IMR-90 (cell line): ENCODE results near the gene SERPIND1. TPM values are rescaled to one million over a fixed set of nuclear protein-coding genes. Genes with fewer than 3 reads are reported as not detected.

Experiments
- ATAC-seq: fragments of 200-7000 bp; cut with Tn5 transposase; 2 replicates; pipeline ENCODE4 v1.9.1; 2020; ENCODE audit warnings: low read depth, mild to moderate bottlenecking, moderate library complexity
- BruUV-seq: library from RNA; stranded (reverse); fragments of 400-500 nt; replicated peaks from 2 replicates; lab custom pipeline; 2021; lab: Mats Ljungman, UMichigan
- CTCF ChIA-PET: fragments of 300-600 bp; formaldehyde crosslinking; extraction: SDS; loops from one replicate; lab custom pipeline; 2021; ENCODE audit warnings: antibody characterized with exemption; lab: Yijun Ruan, JAX
- POLR2A ChIA-PET: fragments of 300-600 bp; sonication (Branson Sonifier 250); formaldehyde crosslinking; loops from one replicate; lab custom pipeline; 2022; ENCODE audit warnings: antibody characterized with exemption; ENCODE audit not compliant: unreplicated experiment; lab: Charles Lee
- DNase-seq: peaks from one replicate; pipeline ENCODE4 v3.0.0; 2013
- H2AFZ ChIP-seq: replicated peaks from 2 replicates; pipeline ENCODE3; 2013; ENCODE audit warnings: low read length, mild to moderate bottlenecking; ENCODE audit not compliant: poor library complexity
- H2AK5ac ChIP-seq: 2 replicates; pipeline ENCODE4 v1.6.1; 2013; ENCODE audit warnings: low read depth, low read length, inconsistent platforms
- H2AK9ac ChIP-seq: replicated peaks from 2 replicates; pipeline ENCODE3; 2013; ENCODE audit warnings: mild to moderate bottlenecking, low read depth, low read length, moderate library complexity; ENCODE audit not compliant: poor library complexity
- H2BK120ac ChIP-seq: 2 replicates; pipeline ENCODE4 v1.6.1; 2013; ENCODE audit warnings: low read depth, low read length, inconsistent platforms
- H2BK15ac ChIP-seq: 3 replicates; pipeline ENCODE4 v1.6.1; 2013; ENCODE audit warnings: low read depth, low read length, inconsistent platforms
- H2BK20ac ChIP-seq: 2 replicates; pipeline ENCODE4 v1.6.1; 2013; ENCODE audit warnings: low read depth, mild to moderate bottlenecking, inconsistent platforms, low read length, moderate library complexity
- H2BK5ac ChIP-seq: 2 replicates; pipeline ENCODE4 v1.6.1; 2013; ENCODE audit warnings: mild to moderate bottlenecking, low read depth, low read length, inconsistent platforms; ENCODE audit not compliant: poor library complexity, severe bottlenecking
- H3K14ac ChIP-seq: replicated peaks from 2 replicates; pipeline ENCODE4 v1.6.1; 2013; ENCODE audit warnings: low read depth, low read length, inconsistent platforms
- H3K18ac ChIP-seq: 2 replicates; pipeline ENCODE4 v1.6.1; 2013; ENCODE audit warnings: low read depth, low read length, control low read depth
- H3K23ac ChIP-seq: 2 replicates; pipeline ENCODE4 v1.6.1; 2013; ENCODE audit warnings: low read depth, low read length, inconsistent platforms
- H3K27ac ChIP-seq: 2 replicates; pipeline ENCODE4 v1.5.1; 2013; ENCODE audit warnings: mild to moderate bottlenecking, control low read depth, low read length; ENCODE audit not compliant: insufficient read depth
- H3K27me3 ChIP-seq: 2 replicates; pipeline ENCODE4 v1.6.1; 2013; ENCODE audit warnings: low read length; ENCODE audit not compliant: control insufficient read depth, insufficient read depth
- H3K36me3 ChIP-seq: 2 replicates; pipeline ENCODE4 v1.6.1; 2013; ENCODE audit warnings: low read length, mixed read lengths; ENCODE audit not compliant: control insufficient read depth, insufficient read depth
- H3K4ac ChIP-seq: 2 replicates; pipeline ENCODE4 v1.6.1; 2013; ENCODE audit warnings: low read depth, low read length, inconsistent platforms
- H3K4me1 ChIP-seq: 2 replicates; pipeline ENCODE4 v1.6.1; 2013; ENCODE audit warnings: low read length, mixed read lengths; ENCODE audit not compliant: control insufficient read depth, insufficient read depth
- H3K4me2 ChIP-seq: 2 replicates; pipeline ENCODE4 v1.6.1; 2013; ENCODE audit warnings: low read depth, mild to moderate bottlenecking, control low read depth, low read length, moderate library complexity
- H3K4me3 ChIP-seq: 2 replicates; pipeline ENCODE4 v1.5.1; 2013; ENCODE audit warnings: low read depth, mild to moderate bottlenecking, control low read depth, low read length, moderate library complexity; ENCODE audit not compliant: insufficient read depth
- H3K56ac ChIP-seq: 2 replicates; pipeline ENCODE4 v1.6.1; 2013; ENCODE audit warnings: low read length, inconsistent platforms; ENCODE audit not compliant: insufficient read depth; ENCODE audit errors: extremely low read depth
- H3K79me1 ChIP-seq, 2 experiments: 2 replicates each; pipeline ENCODE4 v1.6.1; 2013; ENCODE audit warnings: low read length in 2 of 2, inconsistent platforms in 1 of 2, low read depth in 1 of 2
- H3K9ac ChIP-seq: 2 replicates; pipeline ENCODE4 v1.6.1; 2013; ENCODE audit warnings: low read depth, low read length, control low read depth
- H3K9me1 ChIP-seq: 2 replicates; pipeline ENCODE4 v1.6.1; 2013; ENCODE audit warnings: low read length, inconsistent platforms; ENCODE audit not compliant: insufficient read depth
- H3K9me3 ChIP-seq: 2 replicates; pipeline ENCODE4 v1.6.1; 2013; ENCODE audit warnings: low read length; ENCODE audit not compliant: control insufficient read depth, insufficient read depth
- H4K20me1 ChIP-seq: 2 replicates; pipeline ENCODE4 v1.6.1; 2013; ENCODE audit warnings: low read length, inconsistent platforms; ENCODE audit not compliant: insufficient read depth
- H4K5ac ChIP-seq: 2 replicates; pipeline ENCODE4 v1.6.1; 2013; ENCODE audit warnings: mild to moderate bottlenecking, low read depth, low read length, control low read depth
- H4K8ac ChIP-seq, 2 experiments: 2 replicates each; pipeline ENCODE4 v1.6.1; 2013; ENCODE audit warnings: low read depth in 2 of 2, low read length in 2 of 2, control low read depth in 1 of 2, inconsistent platforms in 1 of 2
- H4K91ac ChIP-seq: 2 replicates; pipeline ENCODE4 v1.6.1; 2013; ENCODE audit warnings: low read depth, low read length, inconsistent platforms; ENCODE audit not compliant: insufficient read depth
- CEBPB ChIP-seq: IDR thresholded peaks from 2 replicates; pipeline ENCODE4 v1.6.1; 2012; ENCODE audit warnings: low read depth, low read length, improper control_type of control experiment
- CHD1 ChIP-seq: IDR thresholded peaks from 2 replicates; pipeline ENCODE4 v1.6.1; 2012; ENCODE audit warnings: low read depth, low read length, improper control_type of control experiment
- FOS ChIP-seq: fragments of 150-350 bp; IDR thresholded peaks from 2 replicates; pipeline ENCODE4 v1.6.1; 2016; ENCODE audit warnings: low read depth, low read length
- MAZ ChIP-seq: IDR thresholded peaks from 2 replicates; pipeline ENCODE4 v1.6.1; 2012; ENCODE audit warnings: low read depth, mild to moderate bottlenecking, low read length, improper control_type of control experiment, moderate library complexity, borderline replicate concordance
- NFE2L2 ChIP-seq: fragments of 150-350 bp; IDR thresholded peaks from 2 replicates; pipeline ENCODE4 v1.6.1; 2016; ENCODE audit warnings: low read depth, mild to moderate bottlenecking, low read length
- SMC3 ChIP-seq: fragments of 150-350 bp; IDR thresholded peaks from 2 replicates; pipeline ENCODE4 v1.6.1; 2016; ENCODE audit warnings: low read depth, mild to moderate bottlenecking, antibody characterized with exemption, low read length, moderate library complexity
- WGBS, 2 experiments: methylation state at CpG; one replicate each; pipeline versions ENCODE4 v1.1.5 to v1.1.7; 2013; ENCODE audit warnings: missing lambda C conversion rate in 2 of 2; ENCODE audit not compliant: insufficient read length in 1 of 2; ENCODE audit errors: extremely low coverage in 2 of 2; 5-methylcytosine and 5-hydroxymethylcytosine counted together
- dilution Hi-C: fragments of 300-500 bp; cut with HindIII; formaldehyde crosslinking; loops from one replicate; pipeline ENCODE4 v1.14.3; 2018; ENCODE audit warnings: low sequenced_read_pairs; ENCODE audit not compliant: unreplicated experiment
- in situ Hi-C: fragments of 300-500 bp; cut with MboI; formaldehyde crosslinking; loops from 3 replicates; pipeline ENCODE4 v1.14.3; 2019; ENCODE audit warnings: low sequenced_read_pairs, inconsistent platforms, mixed read lengths
- intact Hi-C: fragments of 100-400 bp; cut with micrococcal nuclease; formaldehyde crosslinking; loops from 2 replicates; pipeline ENCODE4 v1.10.0; 2022
- polyA plus RNA-seq, 3 experiments: library from polyadenylated mRNA; depleted of rRNA; stranded (reverse); fragments of >200 nt; gene quantifications; 2 replicates each; pipeline ENCODE4 v1.2.3, GENCODE V29; 2012; ENCODE audit warnings: low replicate concordance in 1 of 3
- total RNA-seq: library from RNA; depleted of rRNA; stranded (reverse); fragments of >200 nt; gene quantifications from 2 replicates; pipeline ENCODE4 v1.2.3, GENCODE V29; 2012
- TF ChIP-seq, protein P1 (sequence below): fragments of 150-350 bp; IDR thresholded peaks from 2 replicates; pipeline ENCODE4 v1.6.1; 2017; ENCODE audit warnings: mild to moderate bottlenecking, antibody characterized with exemption, low read length, low read depth
- TF ChIP-seq, protein P2 (sequence below): fragments of 150-350 bp; IDR thresholded peaks from 2 replicates; pipeline ENCODE4 v1.6.1; 2016; ENCODE audit warnings: low read depth, mild to moderate bottlenecking, low read length, moderate library complexity, borderline replicate concordance

SERPIND1 gene
- total and polyA plus RNA-seq, 2 of the 4 experiments (the other 2 are of a cell fraction): 0.12 TPM; not detected in 1

DNA sequence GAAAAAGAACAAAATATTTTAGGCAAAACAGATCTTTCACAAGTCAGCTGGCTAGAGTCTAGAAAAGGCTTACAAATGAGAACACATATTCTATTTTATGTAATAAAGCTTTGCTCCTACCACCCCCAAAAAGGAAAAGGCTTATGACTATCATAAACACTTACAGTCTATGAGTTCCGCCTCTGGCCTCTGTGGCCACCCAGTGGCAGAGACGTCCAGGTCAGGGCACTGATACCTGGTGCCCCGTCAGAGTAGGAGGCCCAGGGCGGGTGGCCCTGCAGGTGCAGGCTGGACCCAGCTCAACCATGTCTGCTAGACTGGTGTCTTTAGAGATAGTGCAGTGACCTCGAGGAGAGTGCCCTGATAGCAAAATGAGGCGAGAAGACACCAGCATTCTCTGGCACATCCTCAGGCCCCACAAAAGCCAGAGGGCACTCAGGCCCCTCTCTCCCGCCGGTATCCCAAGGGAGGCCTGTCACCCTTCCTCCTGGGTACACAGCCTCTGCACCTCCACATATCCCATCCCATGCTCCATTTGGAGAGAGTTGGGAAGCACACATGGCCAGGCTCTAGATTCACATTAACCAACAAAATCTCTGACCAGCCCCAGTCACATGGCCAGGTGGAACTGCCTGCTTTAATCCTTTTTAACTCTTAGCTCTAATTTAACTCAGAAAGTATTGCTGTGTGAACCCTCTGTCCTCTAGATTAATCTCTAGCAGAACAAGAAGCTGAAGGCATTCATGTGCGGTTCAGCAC is 27.3 kb upstream of the SERPIND1 start:
- Histone ChIP-seq H3K4me2 (no peak overlapping the region), H3K36me3 (peaks cover 54% of the 10 kb centered on the region), H4K5ac (no peak overlapping the region), H2AK9ac (no peak overlapping the region), H2BK20ac (no peak overlapping the region), H3K9ac (no peak overlapping the region), H3K56ac (no peak overlapping the region), H2BK15ac (no peak overlapping the region), H3K18ac (no peak overlapping the region), H2BK5ac (no peak overlapping the region), H3K14ac (no peak overlapping the region), H3K27ac (no peak overlapping the region), H3K27me3 (no peaks in the 10 kb centered on the region), H3K23ac (no peak overlapping the region), H2BK120ac (no peak overlapping the region), H4K91ac (no peak overlapping the region), H3K9me3 (no peaks in the 10 kb centered on the region), H2AK5ac (no peak overlapping the region), H3K4me1 (peaks cover 9% of the 10 kb centered on the region), H3K4me3 (no peak overlapping the region), H2AFZ (no peak overlapping the region), H4K8ac (no peak overlapping the region), H3K79me1 (no peaks in the 10 kb centered on the region; a peak in 1 of 4 replicates), H4K20me1 (peaks cover 12% of the 10 kb centered on the region), H3K4ac (no peak overlapping the region), H3K9me1 (peaks cover 8% of the 10 kb centered on the region; the same call in 1 of the 2 replicates)
- intact Hi-C loops (no loop called here), dilution Hi-C loops (no loop called here), in situ Hi-C loops (no loop called here)
- no peak for DNase-seq
- no TSS peak for BruUV-seq
- TF ChIP-seq SMC3 (no peak), CEBPB (no peak), NFE2L2 (no peak), MAZ (no peak), CHD1 (no peak), FOS (no peak)
- TF ChIP-seq, protein P1, sequence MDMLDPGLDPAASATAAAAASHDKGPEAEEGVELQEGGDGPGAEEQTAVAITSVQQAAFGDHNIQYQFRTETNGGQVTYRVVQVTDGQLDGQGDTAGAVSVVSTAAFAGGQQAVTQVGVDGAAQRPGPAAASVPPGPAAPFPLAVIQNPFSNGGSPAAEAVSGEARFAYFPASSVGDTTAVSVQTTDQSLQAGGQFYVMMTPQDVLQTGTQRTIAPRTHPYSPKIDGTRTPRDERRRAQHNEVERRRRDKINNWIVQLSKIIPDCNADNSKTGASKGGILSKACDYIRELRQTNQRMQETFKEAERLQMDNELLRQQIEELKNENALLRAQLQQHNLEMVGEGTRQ: no peak
- TF ChIP-seq, protein P2, sequence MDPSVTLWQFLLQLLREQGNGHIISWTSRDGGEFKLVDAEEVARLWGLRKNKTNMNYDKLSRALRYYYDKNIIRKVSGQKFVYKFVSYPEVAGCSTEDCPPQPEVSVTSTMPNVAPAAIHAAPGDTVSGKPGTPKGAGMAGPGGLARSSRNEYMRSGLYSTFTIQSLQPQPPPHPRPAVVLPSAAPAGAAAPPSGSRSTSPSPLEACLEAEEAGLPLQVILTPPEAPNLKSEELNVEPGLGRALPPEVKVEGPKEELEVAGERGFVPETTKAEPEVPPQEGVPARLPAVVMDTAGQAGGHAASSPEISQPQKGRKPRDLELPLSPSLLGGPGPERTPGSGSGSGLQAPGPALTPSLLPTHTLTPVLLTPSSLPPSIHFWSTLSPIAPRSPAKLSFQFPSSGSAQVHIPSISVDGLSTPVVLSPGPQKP: no peak
- ChIA-PET CTCF (no interaction called here), POLR2A (no interaction called here)
- WGBS, 2 experiments: no CpG with 5 or more reads among the region's 9 CpGs
- no peak for ATAC-seq
